GM12872 (cell line): Measurements from ENCODE around the gene CHST8.

ENCODE experiments used
- TF ChIP-seq, protein P1 (sequence below): IDR thresholded peaks from 3 replicates; pipeline ENCODE4 v1.5.1; 2011; ENCODE audit warnings: low read depth, mild to moderate bottlenecking, low read length, moderate library complexity; ENCODE audit not compliant: insufficient read depth

The CHST8 gene

DNA sequence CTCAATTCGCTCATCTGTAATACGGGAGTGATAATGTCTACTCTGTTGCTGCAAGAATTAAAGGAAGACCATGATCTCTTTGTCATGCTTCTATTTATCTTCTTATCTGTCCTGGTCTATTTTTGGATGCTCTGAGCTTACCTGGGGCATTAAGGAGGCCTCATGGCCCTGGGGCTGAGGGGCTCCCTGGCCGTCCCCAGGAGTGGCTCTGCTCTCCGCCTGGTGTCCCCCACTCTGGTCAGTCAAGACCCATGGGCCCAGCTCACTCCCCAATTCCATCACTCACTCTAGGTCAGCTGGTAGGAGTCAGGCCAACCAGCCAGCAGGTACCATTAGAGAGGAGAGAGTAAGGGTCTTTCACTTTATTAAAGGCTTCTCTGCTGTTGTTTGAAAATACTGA is 1.1 kb upstream of the CHST8 start:
- TF ChIP-seq, protein P1, sequence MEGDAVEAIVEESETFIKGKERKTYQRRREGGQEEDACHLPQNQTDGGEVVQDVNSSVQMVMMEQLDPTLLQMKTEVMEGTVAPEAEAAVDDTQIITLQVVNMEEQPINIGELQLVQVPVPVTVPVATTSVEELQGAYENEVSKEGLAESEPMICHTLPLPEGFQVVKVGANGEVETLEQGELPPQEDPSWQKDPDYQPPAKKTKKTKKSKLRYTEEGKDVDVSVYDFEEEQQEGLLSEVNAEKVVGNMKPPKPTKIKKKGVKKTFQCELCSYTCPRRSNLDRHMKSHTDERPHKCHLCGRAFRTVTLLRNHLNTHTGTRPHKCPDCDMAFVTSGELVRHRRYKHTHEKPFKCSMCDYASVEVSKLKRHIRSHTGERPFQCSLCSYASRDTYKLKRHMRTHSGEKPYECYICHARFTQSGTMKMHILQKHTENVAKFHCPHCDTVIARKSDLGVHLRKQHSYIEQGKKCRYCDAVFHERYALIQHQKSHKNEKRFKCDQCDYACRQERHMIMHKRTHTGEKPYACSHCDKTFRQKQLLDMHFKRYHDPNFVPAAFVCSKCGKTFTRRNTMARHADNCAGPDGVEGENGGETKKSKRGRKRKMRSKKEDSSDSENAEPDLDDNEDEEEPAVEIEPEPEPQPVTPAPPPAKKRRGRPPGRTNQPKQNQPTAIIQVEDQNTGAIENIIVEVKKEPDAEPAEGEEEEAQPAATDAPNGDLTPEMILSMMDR = no peak

DNA sequence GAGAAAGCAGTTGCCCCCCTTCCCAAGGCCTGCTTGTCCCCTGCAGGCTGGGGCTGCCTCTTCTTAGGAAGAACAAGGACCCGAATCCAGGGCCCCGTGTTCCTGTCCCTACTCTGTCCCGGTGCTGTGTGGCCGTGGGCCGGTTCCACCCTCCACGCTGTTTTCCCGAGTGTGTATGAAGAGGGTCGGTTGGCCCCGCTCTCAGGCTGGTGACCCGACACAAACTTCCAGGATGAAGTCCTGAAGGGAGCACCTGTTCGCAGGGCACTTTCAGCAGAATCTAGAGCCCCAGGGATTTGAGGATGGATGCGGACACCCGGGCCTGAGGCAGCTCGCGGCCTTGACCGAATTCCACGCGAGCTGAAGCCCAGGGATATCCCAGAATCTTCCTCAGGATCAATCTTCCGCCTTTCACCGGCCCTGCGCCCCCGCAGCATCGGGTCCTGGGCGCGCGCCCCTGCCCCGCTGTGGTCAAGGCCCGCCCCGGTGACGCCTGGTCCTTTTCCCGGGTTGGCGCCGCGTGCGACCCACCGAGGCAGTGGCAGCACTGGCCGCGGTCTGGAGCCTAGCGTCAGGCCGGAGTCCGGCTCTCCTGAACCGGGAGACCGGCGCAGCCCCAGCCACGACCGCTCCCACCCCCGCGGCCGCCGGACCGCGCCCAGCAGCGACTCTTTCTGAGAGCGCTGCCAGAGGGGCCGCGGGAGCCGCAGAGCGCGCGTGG is 528 bp upstream of the CHST8 start:
- TF ChIP-seq, protein P1 = no peak

DNA sequence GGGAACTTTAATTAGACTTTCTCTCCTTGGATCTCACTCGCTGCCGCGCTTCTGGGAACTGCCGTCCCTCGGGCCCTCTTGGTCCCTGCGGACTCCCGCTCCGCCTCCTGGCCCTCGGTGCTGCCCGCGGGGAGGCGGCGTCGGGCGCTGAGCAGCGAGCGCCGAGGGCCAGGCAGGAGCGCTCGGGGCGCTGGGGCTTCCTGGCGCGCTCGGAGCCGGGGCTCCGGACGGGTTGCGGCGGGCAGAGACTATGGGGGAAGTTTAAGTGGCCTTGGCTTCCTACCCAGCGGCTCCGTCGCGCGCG is 704 bp downstream of the CHST8 start:
- TF ChIP-seq, protein P1 = no peak

DNA sequence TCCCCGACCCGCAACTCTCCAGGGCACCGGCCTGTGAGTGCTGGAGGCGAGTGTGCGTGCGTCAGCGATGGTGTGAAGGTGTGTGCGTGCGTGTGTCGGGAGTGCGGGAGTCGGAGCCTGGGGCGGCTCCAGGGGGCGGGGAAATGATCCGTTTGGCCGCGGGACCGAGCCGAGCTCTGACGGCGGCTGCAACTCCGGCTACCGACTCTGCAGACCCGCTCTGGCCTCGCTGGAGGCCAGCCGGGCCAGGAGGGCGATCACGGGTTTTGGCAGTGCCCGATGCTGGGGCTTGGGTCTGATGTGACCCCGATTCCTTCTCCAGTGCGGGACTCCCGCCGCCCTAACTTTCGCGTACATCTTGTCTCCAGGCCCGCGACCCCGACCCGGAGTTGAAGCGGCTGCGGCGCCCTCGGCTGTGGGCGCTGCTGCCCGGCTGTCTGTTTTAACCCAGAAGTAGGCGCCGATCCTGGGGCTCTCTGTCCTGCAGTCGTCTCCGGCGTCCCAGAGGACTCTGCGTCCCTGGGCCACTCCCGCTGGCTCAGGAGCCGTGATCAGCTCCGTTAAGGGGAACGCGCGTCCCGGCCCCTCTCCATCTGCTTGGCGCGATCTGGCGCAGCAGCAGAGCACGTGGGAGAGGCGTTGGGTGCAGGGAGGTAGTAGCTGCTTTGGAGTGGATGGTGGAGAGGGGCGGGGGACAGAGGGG is 1.2 kb downstream of the CHST8 start:
- TF ChIP-seq, protein P1 = no peak

DNA sequence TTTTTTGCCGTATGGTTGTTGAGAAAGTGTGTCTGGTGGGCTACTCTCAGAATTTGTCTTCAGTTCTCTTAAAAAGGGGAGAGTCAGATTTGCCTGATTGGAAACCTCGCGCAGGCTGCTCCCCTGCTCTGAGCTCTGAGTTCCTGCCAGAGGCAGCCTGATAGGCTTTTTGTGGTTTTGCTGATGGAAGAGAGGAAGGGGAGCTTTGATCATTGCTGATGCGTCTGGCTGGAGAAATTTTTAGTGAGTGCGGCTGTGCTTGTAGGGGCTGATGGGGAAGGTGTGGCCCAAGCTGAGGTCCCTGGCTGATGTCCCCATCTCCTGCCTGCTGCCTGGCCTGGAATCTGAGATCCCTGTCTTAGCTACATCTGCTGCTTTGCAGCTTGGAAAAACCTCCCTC is 2.8 kb downstream of the CHST8 start:
- TF ChIP-seq, protein P1 = no peak

DNA sequence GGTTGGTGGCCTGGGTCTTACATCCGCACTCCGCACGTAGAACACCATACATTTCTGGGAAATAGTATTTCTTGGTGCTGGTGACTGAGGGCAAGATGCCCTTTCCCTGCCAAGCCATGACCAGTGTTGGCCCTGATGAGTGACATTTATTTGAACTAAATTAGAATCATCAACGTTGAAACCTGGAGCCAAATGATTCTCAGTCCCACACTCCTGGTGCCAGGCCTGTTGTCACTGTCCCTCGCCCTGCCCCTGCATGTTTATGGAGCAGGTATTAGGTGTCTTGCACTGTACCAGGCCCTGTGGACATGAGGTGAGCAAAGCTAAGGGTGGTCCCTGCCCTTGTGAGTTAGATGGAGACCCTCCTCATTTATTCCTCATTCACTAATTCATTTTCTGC is 5.8 kb downstream of the CHST8 start:
- TF ChIP-seq, protein P1 = no peak

DNA sequence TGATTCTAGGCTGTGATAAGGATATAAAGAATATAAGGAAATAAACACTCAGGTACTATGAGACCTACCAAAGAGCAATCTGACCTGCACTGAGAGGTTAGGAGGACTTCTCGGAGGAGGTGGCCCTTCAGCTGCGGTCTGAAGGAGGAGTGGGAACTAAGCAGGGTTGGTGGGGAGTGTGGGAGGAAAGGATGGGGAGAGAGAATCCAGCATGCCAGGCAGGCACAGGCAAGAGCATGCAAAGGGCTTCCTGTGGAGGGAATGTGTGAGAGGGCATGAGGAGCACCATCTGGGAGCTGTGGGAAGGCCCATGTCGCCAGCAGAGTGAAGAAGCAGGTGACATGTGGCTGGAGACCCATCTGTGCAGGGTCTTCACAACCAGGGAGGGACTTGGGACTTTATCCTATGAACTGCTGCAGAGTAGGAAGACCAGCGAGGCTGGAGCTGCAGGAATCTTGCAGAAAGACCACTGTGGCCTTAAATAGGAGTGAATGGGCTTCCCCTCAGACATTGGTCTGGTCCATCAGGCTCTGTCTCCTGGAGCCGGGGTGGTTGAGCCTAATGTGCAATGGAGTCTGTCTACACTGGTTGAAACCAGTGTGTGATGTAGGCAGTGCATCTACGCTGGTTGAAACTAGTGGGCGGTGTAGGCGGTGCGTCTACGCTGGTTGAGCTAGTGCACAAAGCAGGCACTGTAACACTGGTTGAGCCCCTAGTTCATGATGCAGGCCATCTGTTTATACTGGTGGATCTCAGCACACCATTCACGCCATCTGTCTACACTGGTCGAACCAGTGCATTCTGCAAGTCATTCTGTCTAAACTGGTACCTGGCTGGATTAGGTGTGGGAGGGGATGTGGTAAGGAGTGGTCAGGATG is 6.4 kb downstream of the CHST8 start:
- TF ChIP-seq, protein P1 = no peak
